CD14-positive monocyte (primary cell): ENCODE data around the gene RALGDS. TPM values are rescaled to one million over a fixed set of nuclear protein-coding genes. Genes with fewer than 3 reads are reported as not detected.
A peak's percentile ranks its signal among the peaks of the same experiment; 100 is the strongest.

Experiments
- DNase-seq, 3 donors: peaks; one replicate each; pipeline ENCODE4 v3.0.0-alpha.2; 2011 to 2022
- H2AFZ ChIP-seq: 2 replicates; pipeline ENCODE4 v1.6.0; 2012; ENCODE audit warnings: mild to moderate bottlenecking, low read depth, low read length, inconsistent platforms; ENCODE audit not compliant: insufficient read depth, poor library complexity, severe bottlenecking
- H3K27ac ChIP-seq, 2 donors: 1 replicate in 1 of 2; 2 replicates in 1 of 2; pipeline ENCODE4 v1.5.1; 2012 to 2013; ENCODE audit warnings: low read length in 2 of 2, control low read depth in 1 of 2, inconsistent platforms in 1 of 2, low read depth in 1 of 2, mild to moderate bottlenecking in 1 of 2
- H3K27me3 ChIP-seq, 2 donors: one replicate each; pipeline versions ENCODE4 v1.6.0 to v1.6.1; 2011 to 2013; ENCODE audit warnings: low read length in 2 of 2; ENCODE audit not compliant: control insufficient read depth in 2 of 2, insufficient read depth in 2 of 2
- H3K36me3 ChIP-seq, 2 donors: replicated peaks in 1 of 2; 1 replicate in 1 of 2; 2 replicates in 1 of 2; pipeline versions ENCODE4 v1.5.1 to v1.6.1; 2012 to 2013; ENCODE audit warnings: low read length in 2 of 2, control low read depth in 1 of 2, inconsistent platforms in 1 of 2, mild to moderate bottlenecking in 1 of 2; ENCODE audit not compliant: insufficient read depth in 2 of 2, control insufficient read depth in 1 of 2
- H3K4me1 ChIP-seq, 2 donors: 1 replicate in 1 of 2; 2 replicates in 1 of 2; pipeline versions ENCODE4 v1.5.1 to v1.6.1; 2012 to 2013; ENCODE audit warnings: low read length in 2 of 2, control low read depth in 1 of 2, inconsistent platforms in 1 of 2, mild to moderate bottlenecking in 1 of 2, moderate library complexity in 1 of 2; ENCODE audit not compliant: insufficient read depth in 2 of 2, control insufficient read depth in 1 of 2
- H3K4me2 ChIP-seq: replicated peaks from 2 replicates; pipeline ENCODE3; 2012; ENCODE audit warnings: low read length, moderate library complexity, mild to moderate bottlenecking; ENCODE audit not compliant: poor library complexity, severe bottlenecking; ENCODE audit errors: extremely low read depth
- H3K4me3 ChIP-seq, 3 experiments: fragments of 200-600 bp in 1 of 3; sonication (generic) in 1 of 3; replicated peaks in 1 of 3; 1 replicate in 2 of 3; 2 replicates in 1 of 3; pipeline ENCODE4 v1.5.1; 2011 to 2013; ENCODE audit warnings: low read length in 3 of 3, mild to moderate bottlenecking in 3 of 3, control low read depth in 2 of 3, low read depth in 2 of 3, inconsistent platforms in 1 of 3, moderate library complexity in 1 of 3
- H3K79me2 ChIP-seq: 2 replicates; pipeline ENCODE4 v1.6.0; 2012; ENCODE audit warnings: mild to moderate bottlenecking, control low read depth, inconsistent platforms, low read length, moderate library complexity; ENCODE audit not compliant: insufficient read depth
- H3K9ac ChIP-seq: 2 replicates; pipeline ENCODE4 v1.6.0; 2017; ENCODE audit warnings: low read length, mild to moderate bottlenecking; ENCODE audit not compliant: insufficient read depth, poor library complexity, severe bottlenecking
- H3K9me3 ChIP-seq, 2 donors: replicated peaks in 1 of 2; 1 replicate in 1 of 2; 2 replicates in 1 of 2; pipeline versions ENCODE4 v1.5.1 to v1.6.1; 2012 to 2013; ENCODE audit warnings: low read length in 2 of 2, control low read depth in 1 of 2; ENCODE audit not compliant: control insufficient read depth in 1 of 2, insufficient read depth in 1 of 2
- H4K20me1 ChIP-seq: 2 replicates; pipeline ENCODE4 v1.6.0; 2012; ENCODE audit warnings: mild to moderate bottlenecking, low read length, control low read depth, moderate library complexity; ENCODE audit not compliant: insufficient read depth
- H3K27ac Mint-ChIP-seq, 7 donors: one replicate each; pipeline ENCODE4 v1.8.0; 2020; ENCODE audit warnings: mild to moderate bottlenecking in 7 of 7, mixed read lengths in 7 of 7, moderate library complexity in 6 of 7, inconsistent platforms in 2 of 7
- H3K27me3 Mint-ChIP-seq, 3 donors: one replicate each; pipeline ENCODE4 v1.8.0; 2021 to 2022; ENCODE audit warnings: low read depth in 3 of 3, mild to moderate bottlenecking in 3 of 3, mixed read lengths in 3 of 3, moderate library complexity in 3 of 3, inconsistent platforms in 1 of 3
- H3K36me3 Mint-ChIP-seq, 2 donors: one replicate each; pipeline ENCODE4 v1.8.0; 2020; ENCODE audit warnings: mixed read lengths in 2 of 2, inconsistent platforms in 1 of 2, mild to moderate bottlenecking in 1 of 2
- H3K4me1 Mint-ChIP-seq: one replicate; pipeline ENCODE4 v1.8.0; 2020; ENCODE audit warnings: mild to moderate bottlenecking, mixed read lengths
- H3K4me3 Mint-ChIP-seq, 2 donors: one replicate each; pipeline ENCODE4 v1.8.0; 2020; ENCODE audit warnings: mild to moderate bottlenecking in 2 of 2, mixed read lengths in 2 of 2, moderate library complexity in 1 of 2
- H3K9me3 Mint-ChIP-seq, 7 donors: one replicate each; pipeline ENCODE4 v1.8.0; 2020 to 2022; ENCODE audit warnings: mixed read lengths in 7 of 7, mild to moderate bottlenecking in 6 of 7, moderate library complexity in 6 of 7, inconsistent platforms in 2 of 7
- CTCF ChIP-seq: fragments of 200-600 bp; IDR thresholded peaks from one replicate; pipeline ENCODE4 v1.8.0; 2022; ENCODE audit warnings: antibody characterized with exemption, mild to moderate bottlenecking
- WGBS: methylation state at CpG from one replicate; pipeline ENCODE4 v1.1.5; 2013; ENCODE audit warnings: missing lambda C conversion rate; ENCODE audit not compliant: insufficient coverage; 5-methylcytosine and 5-hydroxymethylcytosine counted together
- intact Hi-C, 2 donors: fragments of 100-400 bp; cut with micrococcal nuclease; formaldehyde crosslinking; loops; one replicate each; pipeline versions ENCODE4 v1.15.0 to v1.15.1; 2023
- polyA plus RNA-seq, 3 donors: library from polyadenylated mRNA; depleted of rRNA in 1 of 3; unstranded in 2 of 3; stranded (reverse) in 1 of 3; fragments of 300-500 nt in 2 of 3; fragments of >200 nt in 1 of 3; fragmentation: Illumina TruSeq in 2 of 3; gene quantifications; 1 replicate in 2 of 3; 2 replicates in 1 of 3; pipeline ENCODE4 v1.2.3, GENCODE V29; 2012 to 2021

The RALGDS gene
- polyA plus RNA-seq, 3 donors = 3.5 to 63.8 (median 4.2) TPM

DNA sequence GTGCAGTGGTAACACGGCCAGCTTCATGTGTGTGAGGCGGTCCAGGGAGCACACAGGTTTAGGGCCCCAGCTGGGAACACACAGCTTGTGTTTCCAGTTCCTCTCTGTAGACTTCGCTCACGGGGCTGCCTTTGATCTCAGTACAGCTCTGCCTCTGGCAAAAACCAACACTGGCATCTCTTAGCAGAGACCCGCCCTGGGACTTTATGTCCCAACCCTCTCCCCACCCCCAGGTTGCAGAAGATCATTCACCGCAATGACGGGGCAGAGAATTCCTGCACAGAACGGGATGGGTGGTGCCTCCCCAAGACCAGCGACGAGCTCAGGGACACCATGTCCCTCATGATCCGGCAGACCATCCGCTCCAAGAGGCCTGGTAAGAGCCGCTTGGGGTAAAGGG, 64.5 kb downstream of the RALGDS start:
- no peak overlapping the region for H3K27ac ChIP-seq
- H2AFZ ChIP-seq = no peak overlapping the region
- no peaks in the 10 kb centered on the region for H3K27me3 ChIP-seq
- H3K4me3 Mint-ChIP-seq = no peak overlapping the region
- H3K79me2 ChIP-seq = no peaks in the 10 kb centered on the region
- H3K27me3 Mint-ChIP-seq = peaks cover 3 to 7% (median 6%) of the 10 kb centered on the region in 3 donors
- H3K36me3 ChIP-seq = peaks cover 61 to 70% of the 10 kb centered on the region in 2 donors
- DNase-seq = no peak
- no peak overlapping the region for H3K4me2 ChIP-seq
- H4K20me1 ChIP-seq = no peaks in the 10 kb centered on the region
- no peak for TF ChIP-seq CTCF
- H3K4me1 Mint-ChIP-seq = peaks cover 29% of the 10 kb centered on the region
- intact Hi-C loops = no loop called here
- H3K9me3 ChIP-seq = no peaks in the 10 kb centered on the region
- H3K4me1 ChIP-seq = peaks cover 4 to 20% of the 10 kb centered on the region in 2 donors
- no peak overlapping the region for H3K9ac ChIP-seq
- peaks cover 56 to 72% of the 10 kb centered on the region in 2 donors for H3K36me3 Mint-ChIP-seq
- WGBS = 77% methylated on average over 8 of the region's 13 CpGs
- no peaks in the 10 kb centered on the region for H3K9me3 Mint-ChIP-seq
- no peak overlapping the region for H3K4me3 ChIP-seq
- H3K27ac Mint-ChIP-seq = peak overlapping the region in 1 of 7 donors; percentile 49

DNA sequence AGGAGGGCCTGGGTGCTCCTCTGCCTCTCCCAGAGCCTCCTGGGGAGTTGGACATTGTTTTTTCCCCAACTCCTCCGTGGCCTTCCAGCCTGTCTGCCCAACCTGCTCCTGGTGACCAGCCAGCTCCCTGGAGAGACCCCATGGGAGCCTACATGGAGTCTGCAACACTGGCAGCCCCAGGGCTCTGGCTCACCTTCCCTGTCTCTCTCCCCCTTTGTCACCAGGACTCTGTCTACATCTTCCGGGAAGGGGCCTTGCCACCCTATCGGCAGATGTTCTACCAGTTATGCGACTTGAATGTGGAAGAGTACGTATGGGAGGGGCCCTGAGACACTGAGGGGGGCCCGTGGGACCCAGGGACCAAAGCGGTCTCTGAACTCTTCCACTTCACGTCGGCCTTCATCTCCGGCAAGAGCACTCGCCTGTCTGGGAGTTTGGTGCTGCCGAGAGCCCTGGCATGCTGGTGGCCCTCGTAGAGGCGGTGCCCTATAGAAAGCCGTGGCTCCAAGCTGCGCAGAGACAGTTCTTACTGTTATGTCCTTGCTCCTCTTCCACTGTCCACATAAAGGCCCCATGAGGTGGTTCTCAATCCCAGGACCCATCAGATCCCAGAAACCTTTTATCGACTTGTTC, 65.1 kb downstream of the RALGDS start:
- peak overlapping the region in 1 of 7 donors; percentile 28 for H3K27ac Mint-ChIP-seq
- no peaks in the 10 kb centered on the region for H3K9me3 Mint-ChIP-seq
- no peak for DNase-seq
- no peaks in the 10 kb centered on the region for H3K9me3 ChIP-seq
- peaks cover 68 to 76% of the 10 kb centered on the region in 2 donors for H3K36me3 ChIP-seq
- peaks cover 3 to 5% (median 4%) of the 10 kb centered on the region in 3 donors for H3K27me3 Mint-ChIP-seq
- H2AFZ ChIP-seq = no peak overlapping the region
- no peak overlapping the region for H3K4me3 Mint-ChIP-seq
- H3K9ac ChIP-seq = no peak overlapping the region
- H3K4me1 ChIP-seq = peaks cover 4 to 20% of the 10 kb centered on the region in 2 donors
- no peak overlapping the region for H3K4me2 ChIP-seq
- H3K36me3 Mint-ChIP-seq = peaks cover 62 to 78% of the 10 kb centered on the region in 2 donors
- no peak for TF ChIP-seq CTCF
- intact Hi-C loops = no loop called here
- no peaks in the 10 kb centered on the region for H4K20me1 ChIP-seq
- no peak overlapping the region for H3K27ac ChIP-seq
- H3K4me3 ChIP-seq = no peak overlapping the region
- 99% methylated on average over 12 of the region's 17 CpGs for WGBS
- H3K27me3 ChIP-seq = no peaks in the 10 kb centered on the region
- H3K79me2 ChIP-seq = no peaks in the 10 kb centered on the region
- H3K4me1 Mint-ChIP-seq = peaks cover 26% of the 10 kb centered on the region
